GM21529 (cell line): ENCODE results near the gene LSM3.

Experiments
- ATAC-seq: cut with Tn5 transposase; IDR thresholded peaks from one replicate; pipeline ENCODE4 v1.9.1; 2021; ENCODE audit not compliant: unreplicated experiment

The LSM3 gene

DNA sequence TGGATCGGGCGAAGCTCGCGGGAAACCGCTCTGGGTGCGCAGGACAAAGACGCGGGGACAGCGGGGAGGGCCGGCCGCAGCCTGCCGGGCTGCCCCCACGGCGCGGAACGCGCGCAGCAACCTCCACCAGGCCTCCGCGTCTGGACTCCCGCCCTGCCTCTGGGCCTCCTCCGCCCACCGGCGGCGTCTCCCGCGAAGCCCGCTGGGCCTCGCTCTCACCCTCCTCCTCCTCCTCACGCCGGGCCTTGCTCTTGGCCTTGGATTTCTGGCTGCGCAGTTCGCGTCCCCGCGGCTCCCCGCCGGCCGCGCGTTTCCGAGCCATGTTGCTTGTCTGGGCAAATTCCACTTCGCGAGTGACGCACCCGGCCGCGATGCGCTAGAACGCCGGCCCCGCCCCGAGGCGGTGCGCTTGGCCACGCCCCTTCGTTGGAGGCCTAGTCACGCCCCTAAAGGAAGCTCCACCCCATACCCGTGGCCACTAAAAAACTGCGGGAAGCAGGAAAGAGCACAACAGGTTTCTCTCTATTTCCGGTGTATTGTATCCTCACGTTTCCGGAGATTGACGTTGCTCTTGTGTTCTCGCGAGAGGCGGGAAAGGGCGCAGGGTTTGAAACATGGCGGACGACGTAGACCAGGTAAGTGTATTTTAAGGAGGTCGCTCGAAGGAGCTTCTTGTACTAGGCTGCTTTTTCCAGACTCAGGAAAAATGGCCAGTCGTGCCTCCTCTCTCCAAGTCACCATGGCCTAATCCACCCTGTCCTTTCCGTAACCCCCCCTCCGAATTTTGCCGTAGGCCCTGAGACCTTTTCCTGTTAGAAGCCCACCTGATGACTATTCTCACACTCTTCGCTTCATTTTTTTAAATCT lies at the start of gene LSM3, which contains the start of gene XPC:
Gene LSM3 (plus strand): TSS at position 571 of the 867 bp plus-strand sequence. CDS start 44 bp downstream, at position 615.
Gene XPC (minus strand): TSS at position 355 of the 867 bp plus-strand sequence. CDS start 33 bp downstream, at position 322.
- ATAC-seq: peak; percentile 93

- ATAC-seq: no peak
These were observed 49.3 kb upstream of the LSM3 start for GRCh38 chr3:14129296-14129695.

GRCh38 chr3:14130230-14130629 lies 48.4 kb upstream of the LSM3 start:
- ATAC-seq: no peak

DNA sequence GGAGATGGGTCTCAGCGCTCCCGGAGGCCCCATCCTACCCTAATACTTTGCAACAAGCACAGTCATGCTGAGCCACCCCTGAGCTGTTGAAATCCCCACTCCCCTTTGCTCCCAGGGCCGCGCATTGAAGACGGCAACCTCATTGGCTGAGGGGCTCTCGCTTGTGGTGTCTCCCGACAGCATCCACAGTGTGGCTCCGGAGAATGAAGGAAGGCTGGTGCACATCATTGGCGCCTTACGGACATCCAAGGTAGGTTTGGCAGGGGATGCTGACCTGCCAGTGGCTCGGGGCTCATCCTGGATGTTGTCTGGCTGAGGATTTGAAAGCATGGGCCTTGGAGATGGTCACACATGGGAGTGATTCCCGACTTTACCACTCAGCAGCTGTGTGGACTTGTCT lies 47.9 kb upstream of the LSM3 start:
- no peak for ATAC-seq

- no peak for ATAC-seq
These were observed 47.5 kb upstream of the LSM3 start for GRCh38 chr3:14131134-14131533.

- ATAC-seq: no peak
These were observed 46.5 kb upstream of the LSM3 start for GRCh38 chr3:14132120-14132519.

GRCh38 chr3:14132689-14133088 lies 45.9 kb upstream of the LSM3 start:
- no peak for ATAC-seq

DNA sequence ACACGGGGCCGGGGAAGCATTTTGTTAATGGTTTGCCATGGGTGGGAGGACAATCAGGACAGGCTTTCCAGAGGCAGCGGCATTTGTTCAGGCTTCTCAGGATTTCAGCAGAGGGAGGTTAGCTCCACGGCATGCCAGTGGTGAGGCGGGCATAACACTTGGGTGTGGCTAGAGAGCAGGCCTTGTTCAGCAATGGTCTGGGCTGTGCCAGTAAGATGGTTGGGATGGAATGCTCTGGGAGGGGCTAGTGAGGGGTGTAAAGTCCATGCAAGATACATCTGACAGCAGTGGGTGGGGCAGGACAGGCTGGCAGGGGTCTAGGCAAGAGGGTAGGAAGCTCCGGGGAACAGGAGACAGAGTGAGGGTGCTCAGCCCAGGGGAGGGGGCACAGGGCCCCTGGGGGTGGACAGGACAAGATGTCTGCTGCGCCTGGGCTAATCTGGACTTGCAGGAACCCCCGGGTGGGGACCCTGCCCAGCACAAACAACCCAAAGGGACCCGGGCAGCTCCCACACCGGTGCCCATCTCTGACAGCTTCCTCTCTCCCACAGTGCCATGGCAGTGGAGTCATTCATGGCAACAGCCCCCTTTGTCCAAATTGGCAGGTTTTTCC lies 45.3 kb upstream of the LSM3 start:
- no peak for ATAC-seq

DNA sequence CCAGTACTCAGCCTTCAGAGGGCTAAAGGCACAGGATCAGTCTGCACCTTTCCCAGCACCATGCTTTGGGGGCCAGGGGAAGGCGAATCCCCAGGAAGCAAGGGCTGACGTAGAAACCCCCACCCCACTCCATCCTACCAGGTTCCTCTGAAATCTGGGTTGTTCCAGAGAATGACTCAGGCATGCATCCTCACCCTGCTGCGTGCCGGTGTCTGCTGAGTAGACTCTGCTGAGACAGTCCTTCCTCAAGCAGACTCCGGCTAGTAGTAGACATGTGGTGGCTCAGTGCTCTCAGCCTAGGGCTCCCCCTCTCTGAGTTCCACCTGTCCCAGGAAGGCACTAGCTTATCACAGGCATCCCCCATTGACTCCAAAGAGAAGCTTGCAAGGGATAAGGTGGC lies 44.7 kb upstream of the LSM3 start:
- ATAC-seq: no peak

DNA sequence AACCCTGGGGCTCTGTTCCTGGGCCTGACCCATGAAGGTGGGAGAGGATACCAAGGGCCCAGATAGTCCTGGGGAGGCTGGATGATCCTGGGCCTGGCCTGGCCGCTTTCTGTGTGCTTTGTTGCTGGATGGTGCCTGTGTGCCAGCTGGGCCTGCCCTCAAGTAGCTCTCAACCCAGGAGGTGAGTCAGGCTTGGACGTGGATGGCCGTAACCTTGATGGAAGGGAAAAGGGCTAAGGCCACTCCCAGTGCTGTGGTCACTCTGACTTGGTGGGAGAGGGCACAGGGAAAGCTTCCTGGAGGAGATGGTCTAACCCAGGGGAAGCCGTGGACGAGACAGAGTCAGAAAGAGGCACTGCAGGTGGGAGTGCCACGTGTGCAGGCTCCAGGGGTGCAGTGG lies 44.3 kb upstream of the LSM3 start:
- ATAC-seq: no peak

DNA sequence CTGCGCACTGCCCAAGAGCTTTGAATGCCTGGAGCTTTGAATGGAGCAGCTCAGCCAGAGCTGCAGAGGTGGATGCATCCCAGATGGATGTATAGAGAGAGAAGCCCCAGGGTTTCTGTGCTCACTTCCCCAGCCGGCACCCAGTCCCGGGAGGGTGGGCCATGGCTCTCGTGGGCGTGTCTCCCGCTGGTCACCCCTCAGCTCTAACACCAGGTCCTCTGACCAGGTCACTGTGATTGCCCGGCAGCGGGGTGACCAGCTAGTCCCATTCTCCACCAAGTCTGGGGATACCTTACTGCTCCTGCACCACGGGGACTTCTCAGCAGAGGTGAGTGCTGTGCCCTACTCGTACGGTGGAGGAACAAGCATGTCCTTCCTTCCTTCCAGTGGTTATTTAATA lies 43.0 kb upstream of the LSM3 start:
- no peak for ATAC-seq

DNA sequence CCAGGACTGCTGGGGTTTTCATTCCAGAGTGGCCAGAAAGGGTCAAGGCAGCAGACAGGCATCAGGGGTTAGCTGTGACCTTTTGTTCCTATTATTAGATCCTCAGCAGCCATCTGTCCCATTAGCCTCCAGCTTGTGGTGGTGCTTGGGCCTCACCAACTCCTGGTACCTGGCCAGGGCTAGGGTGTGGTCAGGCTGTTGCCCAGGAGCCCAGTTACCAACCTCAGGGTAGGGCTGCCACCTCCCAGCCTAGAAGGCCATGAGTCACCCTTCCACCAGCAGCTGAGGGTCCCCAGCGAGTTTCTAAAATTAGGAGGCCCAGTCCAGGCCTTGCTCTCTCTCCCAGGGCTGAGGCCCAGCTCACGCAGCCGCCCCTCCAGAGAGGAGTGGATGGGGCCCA lies 41.6 kb upstream of the LSM3 start:
- ATAC-seq: no peak

DNA sequence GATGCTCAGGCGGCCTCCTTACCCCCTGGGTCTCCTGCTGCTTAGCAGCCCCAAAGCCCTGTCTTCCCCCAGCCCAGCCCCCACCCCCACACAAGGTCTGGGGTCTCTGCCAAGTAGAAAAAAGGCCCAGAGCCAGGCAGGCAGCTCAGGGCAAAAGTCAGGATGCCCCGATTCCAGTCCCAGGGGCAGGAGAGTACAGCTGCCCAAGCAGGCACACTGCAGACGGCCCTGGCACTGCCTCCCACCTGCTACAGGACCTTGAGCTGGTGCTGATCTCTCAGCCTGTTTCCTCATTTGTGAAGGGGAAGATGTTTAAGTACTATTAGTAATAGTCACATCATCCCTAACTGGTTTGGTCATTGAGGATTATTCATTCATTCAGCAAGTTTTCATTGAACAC lies 41.2 kb upstream of the LSM3 start:
- no peak for ATAC-seq

DNA sequence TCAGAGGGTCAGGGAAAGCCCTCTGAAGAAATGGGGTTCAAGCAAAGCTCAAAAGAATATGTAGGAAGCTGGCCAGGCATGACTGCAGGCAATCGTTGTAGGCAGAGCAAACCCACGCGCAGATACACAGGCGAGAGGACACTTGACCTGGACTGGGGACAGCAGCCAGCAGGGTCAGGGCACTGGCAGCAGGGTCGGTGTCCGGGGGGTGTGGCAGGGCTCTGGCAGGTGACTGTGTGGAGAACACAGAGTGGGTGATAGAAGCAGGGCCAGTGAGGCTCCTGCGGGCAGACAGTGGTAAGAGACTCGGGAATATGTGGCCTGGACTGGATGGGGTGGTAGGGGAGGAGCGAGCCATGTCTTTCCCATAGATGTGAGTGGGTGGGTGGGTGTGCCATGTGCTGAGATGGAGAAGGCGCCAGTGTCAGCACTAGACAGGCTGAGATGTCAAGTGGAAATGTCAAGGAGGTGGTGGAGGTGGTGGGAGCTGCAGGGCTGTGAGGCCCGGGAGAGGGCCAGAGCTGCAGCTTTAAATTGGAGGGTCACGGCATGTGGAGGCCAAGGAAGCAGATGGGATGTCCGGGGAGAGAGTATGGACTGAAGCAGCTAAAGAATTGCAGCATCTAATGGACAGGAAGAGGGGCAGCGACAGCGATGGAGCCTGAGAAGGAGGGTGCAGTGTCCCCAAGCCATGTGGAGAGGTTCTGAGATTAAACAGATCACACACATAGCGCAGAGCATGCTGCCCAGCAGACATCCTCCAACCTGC lies 40.3 kb upstream of the LSM3 start:
- no peak for ATAC-seq

GRCh38 chr3:14138878-14139655 lies 39.5 kb upstream of the LSM3 start:
- no peak for ATAC-seq

DNA sequence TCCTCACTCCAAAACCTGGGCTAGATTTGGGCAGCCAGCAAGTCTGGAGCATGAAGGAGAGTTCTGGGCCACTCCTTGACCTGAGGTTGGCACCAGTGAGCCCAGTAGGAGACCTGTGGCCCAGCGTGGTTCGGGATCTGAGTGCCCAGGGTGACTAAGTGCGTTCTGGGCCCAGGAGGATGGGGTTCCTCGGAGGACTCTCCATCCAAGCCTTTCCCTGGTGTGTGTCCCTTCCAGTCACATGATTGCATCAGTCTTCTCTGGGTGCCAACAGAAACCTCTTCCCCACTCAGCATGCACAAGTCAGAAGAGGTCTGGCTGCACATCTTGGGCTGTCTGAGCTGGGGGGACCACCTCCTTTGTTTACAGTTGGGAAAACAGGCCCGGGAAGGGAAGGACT lies 38.8 kb upstream of the LSM3 start:
- ATAC-seq: no peak

DNA sequence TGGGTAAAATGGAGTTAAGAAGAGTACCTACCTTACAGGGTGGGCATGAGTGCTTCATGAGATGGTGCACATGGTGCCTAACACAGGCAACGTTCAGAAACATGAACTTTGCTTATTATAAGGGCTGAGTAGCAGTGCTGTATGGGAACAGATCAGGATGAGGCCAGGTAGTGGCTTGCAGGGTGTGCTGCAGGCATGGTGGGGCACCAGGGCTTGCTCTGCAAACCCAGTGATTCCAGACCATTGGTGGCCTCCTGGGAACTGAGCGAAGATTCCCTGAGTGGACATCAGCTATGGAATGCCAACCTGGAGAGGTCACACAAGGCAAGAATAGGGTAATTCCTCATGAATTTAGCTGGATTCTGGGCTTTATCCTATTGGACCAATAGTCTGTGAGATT lies 37.9 kb upstream of the LSM3 start:
- ATAC-seq: no peak

DNA sequence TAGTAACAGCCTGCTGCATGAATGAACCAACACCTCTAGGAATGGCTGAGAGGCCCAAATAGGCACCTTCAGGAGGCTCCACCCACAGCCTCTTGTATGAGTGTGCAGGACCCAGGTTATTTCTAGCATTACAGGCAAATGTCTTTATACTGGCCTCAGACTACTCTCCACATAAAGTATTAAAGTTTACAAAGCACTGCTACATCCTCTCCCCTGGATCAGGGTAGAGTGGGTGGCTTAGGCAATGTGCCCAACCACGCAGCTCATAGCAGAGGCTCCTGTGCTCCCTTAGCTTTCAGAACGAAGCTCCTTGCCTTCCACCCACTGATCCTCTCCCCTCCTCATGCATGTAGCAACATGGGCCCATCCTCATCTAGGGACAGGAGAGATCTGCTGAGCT lies 37.5 kb upstream of the LSM3 start:
- no peak for ATAC-seq

GRCh38 chr3:14141602-14142341 lies 36.8 kb upstream of the LSM3 start:
- no peak for ATAC-seq

DNA sequence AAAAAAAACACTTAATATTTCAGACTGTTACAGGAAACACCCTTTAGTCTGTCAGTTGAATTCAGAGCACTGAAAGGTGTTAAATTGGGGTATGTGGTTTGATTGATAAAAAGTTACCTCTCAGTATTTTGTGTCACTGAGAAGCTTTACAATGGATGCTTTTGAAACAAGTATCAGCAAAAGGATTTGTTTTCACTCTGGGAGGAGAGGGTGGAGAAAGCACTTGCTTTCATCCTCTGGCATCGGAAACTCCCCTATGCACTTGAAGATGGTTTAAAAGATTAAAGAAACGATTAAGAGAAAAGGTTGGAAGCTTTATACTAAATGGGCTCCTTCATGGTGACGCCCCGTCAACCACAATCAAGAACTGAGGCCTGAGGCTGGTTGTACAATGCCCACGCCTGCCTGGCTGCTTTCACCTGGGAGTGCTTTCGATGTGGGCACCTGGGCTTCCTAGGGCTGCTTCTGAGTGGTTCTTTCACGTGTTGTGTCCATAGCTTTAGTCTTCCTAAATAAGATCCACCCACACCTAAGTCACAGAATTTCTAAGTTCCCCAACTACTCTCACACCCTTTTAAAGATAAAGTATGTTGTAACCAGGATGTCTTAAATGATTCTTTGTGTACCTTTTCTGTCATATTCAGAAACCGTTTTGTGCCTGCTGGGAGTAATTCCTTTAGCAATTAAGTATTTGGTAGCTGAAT lies 35.9 kb upstream of the LSM3 start:
- ATAC-seq: no peak
